IPS DF 4.7 (cell line): ENCODE data around the gene GMEB2.

ENCODE experiments used
- DNase-seq: peaks from one replicate; pipeline ENCODE4 v3.0.0-alpha.2; 2013; ENCODE audit warnings: low spot score; ENCODE audit errors: extremely low read depth

The GMEB2 gene

DNA sequence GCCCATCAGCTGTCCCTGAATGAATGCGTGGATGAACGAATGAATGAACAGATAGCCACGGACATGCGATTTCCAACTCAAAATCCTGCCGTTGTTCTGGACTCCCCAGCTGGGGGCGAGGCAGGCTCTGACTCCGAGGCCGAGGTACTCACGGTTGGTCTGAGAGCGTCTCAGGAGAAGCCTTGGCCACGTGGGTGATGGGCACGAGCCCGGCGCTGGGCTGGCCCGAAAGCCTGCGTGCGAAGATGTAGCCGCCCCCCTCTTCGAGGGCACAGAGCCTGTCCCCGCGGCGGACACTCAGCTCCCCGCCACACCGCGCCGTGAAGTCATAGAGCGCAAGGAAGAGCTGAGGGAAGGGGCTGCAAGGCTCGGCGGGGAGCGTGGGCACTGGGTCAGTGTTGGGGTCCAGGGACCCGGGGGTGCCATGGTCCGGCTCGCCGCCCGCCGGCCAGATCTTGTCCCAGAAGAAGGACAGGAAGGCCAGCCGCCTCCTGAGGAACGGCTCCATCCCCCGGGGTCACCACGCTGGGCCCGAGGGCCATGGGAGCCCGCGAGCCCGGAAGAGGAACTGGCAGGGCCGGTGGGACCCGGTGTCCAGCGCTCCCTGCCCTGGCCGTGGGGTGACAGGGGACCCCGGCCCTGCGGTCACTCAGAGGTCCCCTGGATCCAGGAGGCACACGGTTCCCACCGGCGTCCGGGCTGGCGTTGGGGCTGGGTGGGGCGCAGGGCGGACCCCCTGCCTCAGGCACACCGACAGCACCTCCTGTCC, 79.8 kb downstream of the GMEB2 start:
- no peak for DNase-seq

DNA sequence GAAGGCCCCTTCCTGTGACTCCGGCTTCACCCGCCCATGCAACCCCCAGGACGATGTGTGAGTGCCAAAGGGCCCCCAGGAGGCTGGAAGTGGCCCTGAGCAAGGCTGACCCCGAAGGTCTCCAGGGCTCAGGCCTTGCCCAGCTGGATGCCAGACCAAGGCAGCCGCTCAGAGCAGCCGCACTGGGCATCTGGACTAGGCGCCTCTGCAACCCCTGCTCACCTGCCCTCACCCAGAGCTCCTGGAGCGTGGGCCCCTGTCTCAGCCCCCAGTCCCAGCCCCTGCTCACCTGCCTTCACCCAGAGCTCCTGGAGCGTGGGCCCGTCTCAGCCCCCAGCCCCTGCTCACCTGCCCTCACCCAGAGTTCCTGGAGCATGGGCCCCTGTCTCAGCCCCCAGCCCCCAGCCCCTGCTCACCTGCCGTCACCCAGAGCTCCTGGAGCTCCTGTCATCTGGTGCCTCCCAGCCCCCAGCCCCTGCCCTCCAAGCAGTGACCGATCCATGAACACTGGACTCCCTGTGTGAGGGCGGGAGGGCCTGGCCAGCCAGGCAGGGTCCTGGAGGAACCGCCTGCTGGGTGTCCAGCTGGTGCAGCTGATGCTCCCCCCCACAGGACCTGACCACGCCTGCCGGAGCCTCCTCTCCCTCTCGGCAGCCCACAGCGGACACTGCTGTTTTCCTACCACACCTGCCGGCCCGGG, 80.5 kb downstream of the GMEB2 start:
- DNase-seq = no peak

DNA sequence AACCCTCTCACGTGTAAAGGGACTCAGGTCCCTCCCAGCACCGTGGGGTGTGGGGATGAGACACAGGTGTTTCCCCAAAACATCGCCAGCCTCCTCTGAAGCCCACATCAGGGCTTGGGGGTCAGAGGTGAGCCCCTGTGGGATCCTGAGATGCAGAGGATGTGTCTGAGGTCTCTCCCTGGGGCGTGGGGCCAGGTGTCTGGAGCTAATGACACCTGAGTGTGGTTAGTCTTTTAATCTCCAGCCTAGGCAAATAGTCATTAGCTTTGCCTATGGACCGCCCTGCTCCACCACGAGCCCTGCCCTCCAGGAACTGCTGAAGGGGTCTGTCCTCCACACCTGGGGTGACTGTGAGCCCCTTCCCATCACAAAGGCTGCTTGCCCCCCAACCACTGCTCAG, 81.1 kb downstream of the GMEB2 start:
- DNase-seq = no peak

DNA sequence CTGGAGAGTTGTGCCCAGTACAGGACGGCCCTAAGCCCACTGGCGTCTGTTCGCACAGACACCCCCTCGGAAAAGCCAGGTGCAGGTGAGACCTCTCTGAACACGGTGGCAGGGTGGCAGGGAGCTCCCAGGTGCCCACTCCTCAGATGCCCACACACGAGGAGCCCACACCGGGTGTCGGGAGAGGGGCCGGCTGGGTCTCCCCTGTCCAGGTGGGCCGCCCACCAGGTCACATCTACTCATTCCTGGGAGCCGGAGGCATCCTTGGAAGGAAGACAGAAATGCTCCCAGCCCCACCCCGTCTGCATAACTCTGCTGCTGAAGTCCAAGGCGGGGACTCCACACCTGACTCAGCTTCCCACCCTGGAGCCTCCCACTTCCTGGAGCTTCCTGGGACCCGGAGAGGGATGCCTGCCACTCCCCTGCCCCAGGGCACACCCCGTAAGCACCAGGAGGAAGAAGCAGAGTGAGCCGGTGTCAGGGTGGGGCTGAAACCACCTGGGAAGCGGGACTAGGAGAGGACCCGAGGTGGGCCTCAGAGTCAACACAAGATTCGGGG, 81.9 kb downstream of the GMEB2 start:
- no peak for DNase-seq

DNA sequence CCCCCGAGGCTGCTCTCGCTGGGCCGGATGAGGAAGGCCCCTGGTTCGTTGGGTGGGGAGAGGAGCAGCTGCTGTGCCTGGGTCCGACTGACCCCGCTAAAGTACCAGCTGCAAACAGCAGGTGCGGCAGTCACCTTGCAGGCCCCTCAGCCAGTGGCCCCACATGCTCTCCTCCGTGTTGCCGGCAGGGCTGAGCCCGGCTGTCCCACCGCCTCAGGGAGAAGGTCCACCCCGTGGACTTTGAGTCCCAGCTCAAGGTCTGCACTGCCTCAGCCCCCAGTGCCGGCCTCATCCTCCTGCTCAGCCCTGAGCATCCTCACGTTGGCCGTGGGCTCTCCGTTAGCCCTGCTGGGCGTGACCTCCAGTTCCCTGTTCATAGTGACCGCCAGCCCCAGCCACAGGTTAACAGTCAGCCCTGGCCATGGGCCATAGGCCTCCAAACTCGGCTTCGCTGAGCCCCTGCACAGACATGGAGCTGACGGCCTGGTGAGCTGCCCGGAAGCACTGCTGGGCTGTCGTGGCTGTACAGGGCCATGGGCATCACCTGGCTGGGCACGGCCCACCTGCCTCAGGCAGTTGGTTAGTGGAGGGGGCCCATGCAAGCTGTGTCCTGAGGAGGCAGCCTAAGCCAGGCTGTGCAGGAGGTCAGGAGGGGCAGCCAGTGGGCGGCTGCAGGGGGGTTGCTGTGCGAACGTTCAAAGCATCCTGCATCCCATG, 82.5 kb downstream of the GMEB2 start:
- DNase-seq = no peak

DNA sequence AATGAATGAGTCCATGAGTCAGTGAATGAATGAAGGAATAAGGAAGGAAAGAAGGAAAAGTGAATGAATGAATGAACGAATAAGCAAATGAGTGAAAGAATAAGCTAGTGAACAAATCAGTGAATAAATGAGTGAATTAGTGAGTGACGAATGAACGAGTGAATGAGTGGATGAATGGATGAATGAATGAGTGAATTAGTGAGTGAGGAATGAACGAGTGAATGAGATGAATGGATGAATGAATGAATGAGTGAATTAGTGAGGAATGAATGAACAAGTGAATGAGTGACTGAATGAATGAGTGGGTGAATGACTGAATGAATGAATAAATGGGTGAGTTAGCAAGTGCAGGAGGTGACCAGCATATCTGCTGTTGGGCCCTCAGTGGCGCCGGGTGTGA, 83.2 kb downstream of the GMEB2 start:
- DNase-seq = no peak

DNA sequence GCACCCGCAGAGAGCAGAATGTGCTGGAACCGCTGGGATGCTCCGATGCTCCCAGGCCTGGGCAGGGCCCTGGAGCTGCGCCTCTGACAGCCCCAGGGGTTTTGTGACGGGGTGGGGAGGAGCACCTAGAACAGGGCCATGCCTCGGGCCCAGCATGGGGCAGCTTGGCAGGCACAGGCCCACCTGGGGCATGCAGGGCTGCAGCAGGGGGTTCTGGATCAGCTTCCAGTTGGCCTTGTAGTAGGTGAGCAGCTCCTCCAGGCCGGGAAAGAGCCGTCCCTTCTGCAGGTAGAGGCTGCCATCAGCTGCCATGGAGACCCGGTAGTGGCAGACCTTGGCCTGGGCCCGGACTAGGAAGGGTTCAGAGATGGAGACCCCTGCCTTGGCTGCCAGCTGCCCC, 83.8 kb downstream of the GMEB2 start:
- no peak for DNase-seq

DNA sequence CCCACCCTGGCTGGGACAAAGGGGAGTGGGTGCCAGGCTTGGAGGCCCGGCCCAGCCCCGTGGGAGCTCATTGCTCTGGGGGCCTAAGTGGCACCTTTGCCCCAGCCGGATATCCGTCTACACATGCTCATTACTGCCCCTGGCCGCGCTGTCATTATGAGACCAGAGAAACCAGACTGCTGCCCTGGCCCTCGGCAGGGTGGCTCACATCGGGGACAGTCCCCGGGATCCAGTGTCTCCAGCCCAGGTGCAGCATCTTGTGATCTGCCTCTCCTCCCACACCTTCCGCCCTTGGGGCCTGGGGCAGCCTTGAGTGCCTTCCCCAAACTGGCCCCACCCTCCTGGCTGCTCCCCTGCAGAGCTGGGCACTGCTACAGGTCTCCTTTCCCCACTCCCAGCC, 84.2 kb downstream of the GMEB2 start:
- DNase-seq = no peak

DNA sequence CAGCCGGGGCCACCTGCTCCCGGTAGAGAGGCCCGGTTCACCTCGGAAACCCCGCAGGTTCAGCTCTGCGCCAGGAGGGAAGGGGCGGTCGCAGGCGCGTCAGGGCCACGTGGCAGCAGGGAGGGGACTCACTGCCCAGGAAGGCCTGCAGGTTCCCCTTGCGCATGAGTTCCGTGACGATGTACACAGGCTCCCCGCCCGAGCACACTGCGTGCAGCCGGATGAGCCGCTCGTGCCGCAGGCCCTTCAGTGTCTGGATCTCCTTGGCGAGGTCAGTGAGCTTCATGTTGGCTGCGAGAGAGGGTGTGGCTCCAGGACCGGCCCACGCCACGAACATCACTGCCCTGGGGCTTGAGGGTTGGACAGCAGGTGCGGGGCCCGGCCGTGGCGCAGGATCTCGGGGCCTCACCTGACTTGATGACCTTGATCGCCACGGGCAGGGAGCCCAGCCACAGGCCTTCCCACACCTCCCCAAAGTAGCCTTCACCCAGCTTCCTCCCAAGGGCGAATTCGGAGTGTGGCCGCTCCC, 84.8 kb downstream of the GMEB2 start:
- no peak for DNase-seq

DNA sequence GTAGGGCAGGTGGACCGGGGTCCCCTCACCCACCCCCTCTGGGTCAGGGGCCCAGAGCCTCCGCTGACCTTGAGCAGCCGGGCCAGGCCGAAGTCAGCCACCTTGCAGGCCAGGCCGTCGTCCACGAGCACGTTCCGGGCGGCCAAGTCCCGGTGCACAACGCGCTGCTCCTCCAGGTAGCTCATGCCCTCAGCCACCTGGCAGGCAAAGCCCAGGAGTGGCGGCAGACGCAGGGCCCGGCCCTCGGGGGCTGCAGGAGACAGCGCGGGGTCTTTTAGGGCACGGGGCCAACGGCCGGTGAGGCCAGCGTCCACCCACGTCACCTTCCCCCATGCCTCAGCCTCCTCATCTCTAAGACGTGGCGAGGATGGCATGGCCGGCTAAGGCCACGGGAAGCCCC, 85.5 kb downstream of the GMEB2 start:
- DNase-seq = no peak

DNA sequence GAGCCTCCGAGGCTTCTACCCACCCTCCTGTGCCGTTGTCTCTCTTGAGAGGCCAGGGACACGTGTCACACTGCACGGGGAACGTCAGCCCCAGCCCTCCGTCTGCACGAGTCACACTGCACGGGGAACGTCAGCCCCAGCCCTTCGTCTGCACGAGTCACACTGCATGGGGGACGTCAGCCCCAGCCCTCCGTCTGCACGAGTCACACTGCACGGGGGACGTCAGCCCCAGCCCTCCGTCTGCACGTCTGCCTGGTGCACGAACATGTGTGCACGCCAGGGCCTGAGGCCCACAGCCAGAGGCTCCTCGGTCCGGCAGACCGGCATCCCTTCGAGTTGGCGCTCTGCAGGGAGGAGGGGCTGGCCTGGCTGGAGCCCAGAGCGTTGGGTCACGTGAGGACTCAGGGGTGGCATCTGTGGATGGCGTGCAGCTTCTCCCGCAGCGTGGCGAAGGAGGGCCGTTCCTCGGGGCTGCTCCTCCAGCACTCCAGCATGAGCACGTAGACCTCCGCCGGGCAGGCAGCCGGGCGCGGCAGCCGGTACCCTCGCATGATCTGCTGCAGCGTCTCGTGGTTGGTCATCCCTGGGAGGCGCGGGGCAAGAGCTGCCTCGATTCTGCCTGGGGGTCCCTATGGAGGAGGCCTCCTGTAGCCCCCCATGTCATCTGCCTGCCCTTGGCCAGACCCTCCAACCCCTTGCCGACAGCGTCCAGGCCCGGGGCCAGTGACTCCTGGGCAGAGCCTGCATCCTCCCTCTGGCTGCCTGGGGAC, 86.3 kb downstream of the GMEB2 start:
- no peak for DNase-seq

DNA sequence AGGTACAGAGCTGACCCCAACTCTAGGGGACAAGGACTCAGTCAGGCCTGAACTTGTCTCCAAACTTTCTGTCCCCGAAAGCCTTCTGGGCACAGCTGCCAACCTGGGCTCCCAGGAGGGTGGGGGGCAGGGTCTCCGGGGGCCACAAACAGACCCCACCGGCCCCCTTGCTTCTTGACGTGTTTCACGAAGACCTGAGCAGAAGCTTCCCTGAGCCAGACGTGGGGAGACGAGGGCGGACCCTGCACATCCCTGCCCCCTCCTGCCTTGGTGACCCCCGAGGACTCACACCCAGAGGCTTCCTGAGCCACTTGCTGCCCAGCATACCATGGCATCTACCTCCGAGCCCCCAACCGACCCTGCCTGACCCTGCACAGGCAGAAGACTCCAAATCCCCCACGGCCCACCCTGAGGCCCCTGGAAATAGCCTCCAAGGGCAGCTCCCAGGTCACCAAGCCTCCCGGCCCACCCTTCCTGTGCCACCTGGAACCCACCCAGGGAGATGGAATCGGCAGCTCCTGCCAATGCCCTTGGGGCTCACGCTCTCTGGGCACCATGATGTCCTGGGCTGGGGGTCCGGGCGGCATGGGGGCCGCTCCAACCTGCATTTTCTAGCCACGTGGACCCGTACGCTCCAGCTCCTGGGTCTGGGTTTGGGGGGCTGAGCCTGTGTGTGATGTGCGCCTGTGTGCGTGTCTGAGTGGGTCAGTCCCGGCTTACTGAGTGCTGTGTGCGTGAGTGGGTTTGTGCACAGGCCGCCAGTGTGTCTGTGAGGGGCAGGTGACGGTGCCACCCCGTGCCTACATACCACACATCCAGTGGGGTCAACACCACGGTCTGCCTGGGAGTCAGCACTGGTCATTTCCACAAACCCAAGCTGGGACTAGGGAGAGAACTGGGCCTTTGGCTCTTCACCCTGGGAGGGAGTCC, 87.2 kb downstream of the GMEB2 start:
- no peak for DNase-seq

DNA sequence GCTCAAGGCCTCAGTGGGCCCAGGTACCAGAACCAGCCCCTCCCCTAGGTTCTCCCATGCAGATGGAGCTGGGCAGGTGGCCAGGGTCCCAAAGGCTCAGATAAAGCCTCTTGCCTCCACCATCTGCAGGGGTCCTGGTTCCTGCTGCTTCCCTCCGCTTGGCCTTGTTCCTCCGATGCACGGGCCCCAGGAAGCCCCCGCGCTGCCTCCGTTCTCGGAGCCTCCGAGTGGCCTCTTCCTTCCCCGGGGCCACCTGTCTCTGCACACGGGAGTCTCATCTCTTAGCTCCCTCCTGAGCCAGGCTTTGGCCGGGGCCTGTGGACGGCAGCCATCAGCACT, 87.8 kb downstream of the GMEB2 start:
- DNase-seq = no peak

DNA sequence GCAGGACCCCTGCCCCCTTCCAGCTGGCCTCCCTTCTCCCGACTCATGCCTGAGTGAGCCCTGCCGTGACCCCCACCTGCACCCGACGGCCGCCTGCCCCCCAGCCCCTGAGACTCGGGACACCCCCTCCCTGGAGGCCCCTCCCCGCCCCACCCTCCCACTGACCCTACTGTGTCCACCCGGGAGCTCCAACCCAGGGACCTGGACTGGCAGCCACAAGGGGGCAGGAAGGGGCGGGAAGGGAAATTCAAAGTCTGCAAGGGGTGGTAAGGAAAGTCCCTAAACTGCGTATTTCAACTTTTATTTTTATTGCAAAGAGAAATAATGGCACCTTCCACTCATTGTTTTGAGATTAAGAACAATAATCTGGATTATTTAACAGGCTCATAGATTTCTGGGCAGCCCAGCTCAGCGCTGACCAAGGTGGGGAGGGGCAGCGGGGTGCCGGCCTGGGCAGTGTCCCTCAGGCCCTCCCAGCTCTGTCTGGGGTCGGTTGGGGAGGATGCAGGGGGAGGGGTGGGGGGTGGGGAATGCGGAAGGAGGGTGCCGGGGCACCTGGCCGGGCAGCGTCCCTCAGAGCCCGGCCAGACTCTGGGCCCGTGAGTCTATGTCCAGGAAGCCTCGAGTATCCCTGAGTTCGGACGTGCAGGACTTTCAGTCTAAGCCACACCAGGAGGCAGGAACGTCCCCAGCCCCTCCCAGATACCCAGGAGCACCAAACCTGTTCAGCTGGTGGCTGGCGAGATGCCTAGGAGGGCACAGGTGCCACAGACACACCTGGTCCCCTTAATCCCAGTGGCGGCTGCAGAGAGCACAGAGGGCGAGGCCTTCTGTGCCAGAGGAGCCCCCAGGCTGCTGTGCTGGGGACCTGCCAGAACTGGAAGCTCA, 88.5 kb downstream of the GMEB2 start:
- no peak for DNase-seq
